K562 (cell line): ENCODE measurements around the gene ETV2. TPM values are rescaled to one million over a fixed set of nuclear protein-coding genes. Genes with fewer than 3 reads are reported as not detected.

Experiments used
- BRD4 ChIP-seq: fragments of 200-600 bp; sonication (generic); IDR thresholded peaks from 2 replicates; pipeline ENCODE4 v1.6.1; 2017; ENCODE audit warnings: inconsistent platforms
- CSDE1 ChIP-seq, 2 experiments: fragments of 450-650 bp; IDR thresholded peaks; 2 replicates each; pipeline ENCODE4 v1.6.1; 2016; ENCODE audit warnings: mild to moderate bottlenecking in 1 of 2
- ETV1 ChIP-seq: fragments of 450-650 bp; conservative IDR thresholded peaks from 2 replicates; pipeline ENCODE4 v1.6.1; 2016; ENCODE audit warnings: missing genetic modification characterization, control low read depth, low read depth, missing compliant biosample characterization
- IFI16 ChIP-seq: fragments of 250-450 bp; sonication (Bioruptor Pico); IDR thresholded peaks from 2 replicates; pipeline ENCODE4 v2.1.2; 2022; ENCODE audit warnings: mild to moderate bottlenecking, inconsistent platforms
- IRF9 ChIP-seq: fragments of 450-650 bp; IDR thresholded peaks from 2 replicates; pipeline ENCODE4 v1.6.1; 2016; ENCODE audit warnings: missing biosample characterization, missing genetic modification characterization
- MAFF ChIP-seq: IDR thresholded peaks from 2 replicates; pipeline ENCODE4 v1.6.1; 2012; ENCODE audit warnings: low read length, improper control_type of control experiment
- NFIC ChIP-seq: fragments of 450-650 bp; IDR thresholded peaks from 2 replicates; pipeline ENCODE4 v1.6.1; 2017; ENCODE audit warnings: mild to moderate bottlenecking, inconsistent platforms
- PRDM10 ChIP-seq: fragments of 450-650 bp; IDR thresholded peaks from 2 replicates; pipeline ENCODE4 v1.6.1; 2018; ENCODE audit not compliant: partially characterized antibody
- SNAPC5 ChIP-seq: fragments of 250-450 bp; sonication (Bioruptor Pico); IDR thresholded peaks from 2 replicates; pipeline ENCODE4 v1.8.0; 2021; ENCODE audit warnings: moderate library complexity, mild to moderate bottlenecking, inconsistent platforms
- TEAD1 ChIP-seq, 2 experiments: fragments of 450-650 bp in 1 of 2; sonication (generic) in 1 of 2; formaldehyde crosslinking; IDR thresholded peaks; 2 replicates each; pipeline versions ENCODE4 v1.4.0 to v1.8.0; 2020 to 2022; ENCODE audit warnings: mild to moderate bottlenecking in 2 of 2, missing genetic modification reagents in 1 of 2
- TFAP4 ChIP-seq: sonication (generic); formaldehyde crosslinking; IDR thresholded peaks from 2 replicates; pipeline ENCODE4 v1.8.0; 2022; ENCODE audit warnings: missing genetic modification reagents, mild to moderate bottlenecking, moderate library complexity, borderline replicate concordance
- XRCC4 ChIP-seq: IDR thresholded peaks from one replicate; pipeline ENCODE4 v1.6.1; 2011; ENCODE audit not compliant: insufficient read depth, insufficient read length; ENCODE audit errors: extremely low read depth
- ZNF561 ChIP-seq: fragments of 450-650 bp; formaldehyde crosslinking; conservative IDR thresholded peaks from 2 replicates; pipeline ENCODE4 v1.4.0; 2020; ENCODE audit warnings: mild to moderate bottlenecking, moderate library complexity
- ZNF609 ChIP-seq: sonication (generic); formaldehyde crosslinking; IDR thresholded peaks from 2 replicates; pipeline ENCODE4 v1.8.1; 2023; ENCODE audit warnings: missing genetic modification reagents, mild to moderate bottlenecking, borderline replicate concordance
- ZNF655 ChIP-seq: fragments of 250-450 bp; sonication (Bioruptor Pico); IDR thresholded peaks from 2 replicates; pipeline ENCODE4 v1.5.0; 2021
- polyA plus RNA-seq, 8 experiments: library from polyadenylated mRNA; depleted of rRNA in 4 of 8; stranded (reverse) in 5 of 8; unstranded in 3 of 8; fragments of >200 nt; fragmentation: Nextera tagmentation in 2 of 8; fragmentation: Illumina TruSeq in 1 of 8; extraction: Ambion mirVana in 2 of 8; extraction: Trizol in 1 of 8; gene quantifications; 2 replicates each; pipeline versions ENCODE4 v1.2.1 to v1.2.3, GENCODE V29; 2011 to 2014; ENCODE audit warnings: inconsistent platforms in 1 of 8, missing spikeins in 1 of 8
- total RNA-seq, 7 experiments: library from RNA; depleted of rRNA in 6 of 7; stranded (reverse); fragments of >200 nt in 6 of 7; fragmentation: Illumina TruSeq in 2 of 7; extraction: Trizol in 2 of 7; gene quantifications; 2 replicates each; pipeline versions ENCODE4 v1.2.1 to v1.2.3, GENCODE V29; 2011 to 2021; ENCODE audit warnings: low replicate concordance in 1 of 7

The ETV2 gene
- total and polyA plus RNA-seq, 9 of the 15 experiments (the other 6 are each of a cell fraction or from before 2014, with no cell fraction given): 0.11 to 3.7 (median 0.55) TPM

GRCh38 chr19:35612559-35613321 is 28.8 kb upstream of the ETV2 start, which contains the start of gene HAUS5 (continued):
- TF ChIP-seq ZNF609 (CRISPR knock-in tag): no peak
- TF ChIP-seq BRD4: no peak
- TF ChIP-seq TEAD1 (CRISPR knock-in tag; IDR thresholded peaks at IDR 0.05): peak in 1 of 2 experiments; percentile 75; a peak in 1 of 4 replicates
- no peak for TF ChIP-seq ZNF655 (CRISPR knock-in tag)
- TF ChIP-seq NFIC: peak; percentile 23; the same call in 1 of the 2 replicates
- no peak for TF ChIP-seq MAFF
- TF ChIP-seq ZNF561: no peak
- TF ChIP-seq CSDE1 (IDR thresholded peaks at IDR 0.05): peak in 1 of 2 experiments; percentile 98; a peak in 2 of 4 replicates
- no peak for TF ChIP-seq IRF9 (tag)
- TF ChIP-seq TFAP4 (CRISPR knock-in tag): peak; percentile 84
- TF ChIP-seq ETV1 (tag): peak; percentile 40; the same call in 1 of the 2 replicates
- TF ChIP-seq XRCC4: no peak
- TF ChIP-seq IFI16 (CRISPR knock-in tag): no peak
- TF ChIP-seq PRDM10: peak; percentile 81
- TF ChIP-seq SNAPC5: no peak
